ENCODE results near the gene CCNI2.

CCNI2 gene

DNA sequence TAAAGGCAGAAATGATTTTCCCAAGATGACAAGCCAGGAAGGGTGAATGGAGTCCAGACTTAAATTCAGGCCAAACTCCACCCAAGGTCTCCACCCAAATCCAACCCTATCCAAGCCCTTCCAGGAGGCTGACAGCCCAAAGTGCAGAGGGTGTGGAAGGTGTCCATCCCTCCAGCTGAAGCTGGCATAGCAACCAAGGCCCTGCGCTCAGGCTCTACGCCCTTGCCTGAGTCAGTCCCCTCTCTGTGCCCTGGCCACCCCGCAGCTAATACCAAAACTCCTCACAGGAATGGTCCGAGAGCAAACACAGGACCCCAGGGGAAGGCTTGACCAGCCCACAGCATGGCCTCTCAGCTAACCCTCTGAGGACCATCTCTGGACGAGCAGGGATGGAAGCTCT is 27.7 kb downstream of the CCNI2 start:
- peak overlapping the region; percentile 55 for H3K27ac ChIP-seq
- H3K27me3 ChIP-seq (ENCODE audit: control insufficient read depth, insufficient read depth, low read length), result no peaks in the 10 kb centered on the region
- H2AFZ ChIP-seq, result no peak overlapping the region
- peaks cover 36% of the 10 kb centered on the region for H3K4me1 ChIP-seq
- H3K4me3 ChIP-seq (ENCODE audit: low read depth, low read length), result no peak overlapping the region
- H3K4me2 ChIP-seq (ENCODE audit: low read length), result peak overlapping the region; percentile 70
- H3K36me3 ChIP-seq (ENCODE audit: control insufficient read depth, insufficient read depth, low read length), result no peaks in the 10 kb centered on the region
- no peaks in the 10 kb centered on the region for H3K9me3 ChIP-seq (ENCODE audit: control insufficient read depth, low read length)
- TF ChIP-seq, protein P1, sequence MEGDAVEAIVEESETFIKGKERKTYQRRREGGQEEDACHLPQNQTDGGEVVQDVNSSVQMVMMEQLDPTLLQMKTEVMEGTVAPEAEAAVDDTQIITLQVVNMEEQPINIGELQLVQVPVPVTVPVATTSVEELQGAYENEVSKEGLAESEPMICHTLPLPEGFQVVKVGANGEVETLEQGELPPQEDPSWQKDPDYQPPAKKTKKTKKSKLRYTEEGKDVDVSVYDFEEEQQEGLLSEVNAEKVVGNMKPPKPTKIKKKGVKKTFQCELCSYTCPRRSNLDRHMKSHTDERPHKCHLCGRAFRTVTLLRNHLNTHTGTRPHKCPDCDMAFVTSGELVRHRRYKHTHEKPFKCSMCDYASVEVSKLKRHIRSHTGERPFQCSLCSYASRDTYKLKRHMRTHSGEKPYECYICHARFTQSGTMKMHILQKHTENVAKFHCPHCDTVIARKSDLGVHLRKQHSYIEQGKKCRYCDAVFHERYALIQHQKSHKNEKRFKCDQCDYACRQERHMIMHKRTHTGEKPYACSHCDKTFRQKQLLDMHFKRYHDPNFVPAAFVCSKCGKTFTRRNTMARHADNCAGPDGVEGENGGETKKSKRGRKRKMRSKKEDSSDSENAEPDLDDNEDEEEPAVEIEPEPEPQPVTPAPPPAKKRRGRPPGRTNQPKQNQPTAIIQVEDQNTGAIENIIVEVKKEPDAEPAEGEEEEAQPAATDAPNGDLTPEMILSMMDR (IDR thresholded peaks at IDR 0.05), result no peak
- no peak overlapping the region for H3K9ac ChIP-seq
- peaks cover 6% of the 10 kb centered on the region for H3K79me2 ChIP-seq

DNA sequence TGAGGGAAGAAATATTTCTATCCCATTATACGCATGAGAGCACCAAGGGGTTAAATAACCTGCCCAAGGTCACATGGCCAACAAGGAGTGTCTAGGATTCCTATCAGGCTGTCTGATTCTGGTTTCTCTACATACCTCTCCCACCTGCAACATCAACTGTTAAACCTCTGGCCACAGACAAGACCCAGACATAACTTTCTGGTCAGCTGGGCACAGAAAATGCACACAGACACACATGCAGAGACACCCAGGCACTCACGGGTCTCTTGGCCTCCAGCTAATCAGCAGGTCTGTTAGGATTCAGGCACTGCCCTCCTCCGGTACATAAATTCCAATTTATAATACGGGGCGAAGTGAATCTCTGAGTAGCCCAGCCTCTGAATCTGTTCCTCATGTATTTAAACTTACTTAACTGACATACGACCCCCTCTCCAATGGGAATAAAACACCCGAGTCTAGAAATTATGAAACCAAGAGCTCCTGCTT is 28.3 kb downstream of the CCNI2 start:
- no peak overlapping the region for H3K9ac ChIP-seq
- peaks cover 6% of the 10 kb centered on the region for H3K79me2 ChIP-seq
- peak overlapping the region; percentile 70 for H3K4me2 ChIP-seq (ENCODE audit: low read length)
- H2AFZ ChIP-seq, result peak overlapping the region; percentile 79
- no peaks in the 10 kb centered on the region for H3K36me3 ChIP-seq (ENCODE audit: control insufficient read depth, insufficient read depth, low read length)
- TF ChIP-seq, protein P1 (IDR thresholded peaks at IDR 0.05), result no peak
- no peaks in the 10 kb centered on the region for H3K9me3 ChIP-seq (ENCODE audit: control insufficient read depth, low read length)
- H3K27ac ChIP-seq, result peak overlapping the region; percentile 55
- H3K4me1 ChIP-seq, result peaks cover 36% of the 10 kb centered on the region
- H3K4me3 ChIP-seq (ENCODE audit: low read depth, low read length), result peak overlapping the region; percentile 19
- no peaks in the 10 kb centered on the region for H3K27me3 ChIP-seq (ENCODE audit: control insufficient read depth, insufficient read depth, low read length)

DNA sequence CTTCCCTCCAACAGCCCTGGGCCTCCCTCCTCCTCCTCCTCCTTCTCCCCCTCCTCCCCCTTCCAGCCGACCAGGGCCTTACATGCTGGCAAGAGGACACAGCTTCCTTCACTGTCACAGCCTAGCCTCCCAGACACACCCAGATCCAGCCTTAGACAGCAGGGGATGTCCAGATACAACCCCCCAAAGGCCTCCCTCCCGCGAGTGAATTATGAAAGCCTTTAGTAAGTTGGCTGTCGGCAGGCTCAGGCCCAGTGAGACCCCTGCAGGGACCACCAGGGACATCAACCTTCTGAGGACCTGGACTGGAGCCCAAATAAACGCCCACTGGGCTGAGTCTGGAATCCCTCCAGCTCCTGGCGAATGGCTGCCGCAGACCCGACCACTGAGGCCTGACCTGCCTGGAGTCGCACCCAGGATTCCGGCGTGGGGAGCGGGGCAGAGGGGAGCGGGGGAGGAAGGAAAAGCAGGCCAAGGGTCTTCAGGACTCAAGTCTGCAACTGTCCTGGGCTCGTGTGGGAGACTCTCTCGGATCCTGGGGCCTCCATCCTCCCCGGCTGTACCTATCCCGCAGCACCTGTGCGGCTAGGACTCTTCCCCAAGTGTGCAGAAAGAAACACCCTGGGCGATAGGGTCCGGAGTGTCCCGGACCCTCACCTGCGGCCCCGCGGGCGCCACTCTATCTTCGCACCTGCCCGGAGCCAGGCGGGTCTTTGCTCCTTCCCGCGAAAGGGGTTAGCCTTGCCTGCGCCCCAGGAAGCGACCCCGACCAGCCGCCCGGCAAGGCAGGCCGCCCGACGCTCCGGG is 29.1 kb downstream of the CCNI2 start:
- H2AFZ ChIP-seq, result peak overlapping the region; percentile 79
- no peaks in the 10 kb centered on the region for H3K27me3 ChIP-seq (ENCODE audit: control insufficient read depth, insufficient read depth, low read length)
- H3K9me3 ChIP-seq (ENCODE audit: control insufficient read depth, low read length), result no peaks in the 10 kb centered on the region
- H3K4me3 ChIP-seq (ENCODE audit: low read depth, low read length), result peak overlapping the region; percentile 64
- H3K4me2 ChIP-seq (ENCODE audit: low read length), result peak overlapping the region; percentile 70
- TF ChIP-seq, protein P1 (IDR thresholded peaks at IDR 0.05), result no peak
- H3K27ac ChIP-seq, result peak overlapping the region; percentile 62
- H3K36me3 ChIP-seq (ENCODE audit: control insufficient read depth, insufficient read depth, low read length), result no peaks in the 10 kb centered on the region
- peaks cover 6% of the 10 kb centered on the region for H3K79me2 ChIP-seq
- H3K9ac ChIP-seq, result no peak overlapping the region
- H3K4me1 ChIP-seq, result peaks cover 36% of the 10 kb centered on the region

DNA sequence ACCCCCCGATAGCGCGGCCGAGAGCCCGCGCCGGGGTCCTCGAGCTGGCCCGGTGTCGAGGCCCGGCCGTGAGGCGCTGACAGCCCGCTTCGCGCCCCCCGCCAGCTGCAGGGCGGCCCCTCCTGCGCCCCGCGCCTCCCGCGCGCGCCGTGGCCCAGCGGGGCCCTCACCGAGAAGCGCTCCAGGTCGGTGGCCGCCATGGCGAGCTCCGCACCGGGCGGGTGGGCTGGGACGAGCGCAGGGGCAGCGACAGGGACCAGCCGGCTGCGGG is 29.6 kb downstream of the CCNI2 start:
- Histone ChIP-seq H3K4me3 (ENCODE audit: low read depth, low read length) (peak overlapping the region; percentile 64), H3K79me2 (peaks cover 6% of the 10 kb centered on the region), H3K27me3 (ENCODE audit: control insufficient read depth, insufficient read depth, low read length) (no peaks in the 10 kb centered on the region), H3K27ac (no peak overlapping the region), H2AFZ (peak overlapping the region; percentile 79), H3K36me3 (ENCODE audit: control insufficient read depth, insufficient read depth, low read length) (no peaks in the 10 kb centered on the region), H3K9ac (no peak overlapping the region), H3K4me1 (peaks cover 36% of the 10 kb centered on the region), H3K4me2 (ENCODE audit: low read length) (peak overlapping the region; percentile 70), H3K9me3 (ENCODE audit: control insufficient read depth, low read length) (no peaks in the 10 kb centered on the region)
- TF ChIP-seq, protein P1 (IDR thresholded peaks at IDR 0.05), result no peak

Data from parathyroid adenoma (tissue), 2 donors.